Type B pancreatic cell (in vitro differentiated cells): ENCODE results near the gene SNX33. TPM values are rescaled to one million over a fixed set of nuclear protein-coding genes. Genes with fewer than 3 reads are reported as not detected.
"Not testable (repeated sequence)": the region's sequence is repeated elsewhere in the genome, so short reads cannot be mapped to it uniquely, and the experiment has no call there.

Experiments
- DNase-seq: peaks from one replicate; pipeline ENCODE4 v3.0.0; 2021; ENCODE audit warnings: mixed read lengths; ENCODE audit not compliant: unreplicated experiment; ENCODE audit errors: extremely low spot score
- H3K27ac Mint-ChIP-seq: 2 replicates; pipeline ENCODE4 v1.8.0; 2021; ENCODE audit warnings: mild to moderate bottlenecking, mixed read lengths
- H3K27me3 Mint-ChIP-seq: 2 replicates; pipeline ENCODE4 v1.8.0; 2021; ENCODE audit warnings: mixed read lengths
- H3K36me3 Mint-ChIP-seq: 2 replicates; pipeline ENCODE4 v1.8.0; 2021; ENCODE audit warnings: mixed read lengths
- H3K4me1 Mint-ChIP-seq: one replicate; pipeline ENCODE4 v1.8.0; 2021; ENCODE audit warnings: mixed read lengths; ENCODE audit not compliant: unreplicated experiment
- H3K4me3 Mint-ChIP-seq: 2 replicates; pipeline ENCODE4 v1.8.0; 2021; ENCODE audit warnings: mild to moderate bottlenecking, mixed read lengths
- H3K9me3 Mint-ChIP-seq: 2 replicates; pipeline ENCODE4 v1.8.0; 2021; ENCODE audit warnings: mixed read lengths
- CTCF ChIP-seq: fragments of 200-600 bp; sonication (generic); conservative IDR thresholded peaks from 2 replicates; pipeline ENCODE4 v1.5.0; 2021; ENCODE audit warnings: antibody characterized with exemption, mild to moderate bottlenecking
- total RNA-seq: library from RNA; stranded (reverse); gene quantifications from 2 replicates; pipeline ENCODE4 v1.2.1, GENCODE V29; 2021; ENCODE audit warnings: low replicate concordance

Gene SNX33
- total RNA-seq, 1 donor from 2014 or later, result 24.9 TPM

- peak; percentile 85 for DNase-seq
- not testable (repeated sequence) for H3K36me3 Mint-ChIP-seq, H3K27ac Mint-ChIP-seq, H3K4me1 Mint-ChIP-seq, H3K9me3 Mint-ChIP-seq, H3K4me3 Mint-ChIP-seq, H3K27me3 Mint-ChIP-seq
- TF ChIP-seq CTCF, result peak; percentile 93
Observed at GRCh38 chr15:75683646-75684312, 36.1 kb downstream of the SNX33 start.

- no peak for DNase-seq
- Mint-ChIP-seq H3K9me3 (no peaks in the 10 kb centered on the region), H3K27ac (no peak overlapping the region), H3K27me3 (no peaks in the 10 kb centered on the region), H3K36me3 (no peaks in the 10 kb centered on the region), H3K4me3 (no peak overlapping the region), H3K4me1 (no peaks in the 10 kb centered on the region)
- TF ChIP-seq CTCF, result no peak
Observed at GRCh38 chr15:75684648-75685047, 36.9 kb downstream of the SNX33 start.

GRCh38 chr15:75685195-75685594 lies 37.5 kb downstream of the SNX33 start:
- H3K4me1 Mint-ChIP-seq, result no peaks in the 10 kb centered on the region
- H3K27ac Mint-ChIP-seq, result no peak overlapping the region
- H3K4me3 Mint-ChIP-seq, result no peak overlapping the region
- no peak for TF ChIP-seq CTCF
- H3K36me3 Mint-ChIP-seq, result no peaks in the 10 kb centered on the region
- no peak for DNase-seq
- no peaks in the 10 kb centered on the region for H3K27me3 Mint-ChIP-seq
- H3K9me3 Mint-ChIP-seq, result no peaks in the 10 kb centered on the region

- DNase-seq, result peak; percentile 90
- not testable (repeated sequence) for H3K36me3 Mint-ChIP-seq, H3K4me3 Mint-ChIP-seq, H3K4me1 Mint-ChIP-seq, H3K27me3 Mint-ChIP-seq, H3K9me3 Mint-ChIP-seq
- TF ChIP-seq CTCF, result peak; percentile 81
- H3K27ac Mint-ChIP-seq, result peak overlapping the region; percentile 29
Observed at GRCh38 chr15:75686212-75686642, 38.5 kb downstream of the SNX33 start.

GRCh38 chr15:75687486-75688277 lies 40.0 kb downstream of the SNX33 start:
- no peak for TF ChIP-seq CTCF

More at GRCh38 chr15:75687486-75688277, 40.0 kb downstream of the SNX33 start:
- peaks cover 4% of the 10 kb centered on the region for H3K27me3 Mint-ChIP-seq
- peaks cover 4% of the 10 kb centered on the region for H3K4me1 Mint-ChIP-seq
- no peak overlapping the region for H3K27ac Mint-ChIP-seq
- H3K36me3 Mint-ChIP-seq, result no peaks in the 10 kb centered on the region
- H3K9me3 Mint-ChIP-seq, result no peaks in the 10 kb centered on the region
- no peak for DNase-seq
- H3K4me3 Mint-ChIP-seq, result no peak overlapping the region
